Small intestine (tissue), 7 donors: Measurements from ENCODE around the gene MBD3. TPM values are rescaled to one million over a fixed set of nuclear protein-coding genes. Genes with fewer than 3 reads are reported as not detected.

ENCODE experiments used
- DNase-seq, 2 donors: peaks; one replicate each; pipeline versions ENCODE4 v3.0.0 to v3.0.0-alpha.2; 2013
- FAIRE-seq: peaks from 2 replicates; lab custom pipeline; 2012; peaks lifted over from hg19 to GRCh38; lab: Jason Lieb, UNC
- H3K27ac ChIP-seq, 3 donors: one replicate each; pipeline ENCODE4 v1.5.1; 2013; ENCODE audit warnings: low read length in 2 of 3, mild to moderate bottlenecking in 2 of 3, control low read depth in 1 of 3, inconsistent platforms in 1 of 3, low read depth in 1 of 3, moderate library complexity in 1 of 3
- H3K27me3 ChIP-seq, 3 donors: one replicate each; pipeline ENCODE4 v1.6.1; 2013; ENCODE audit warnings: low read length in 3 of 3, inconsistent platforms in 1 of 3; ENCODE audit not compliant: control insufficient read depth in 3 of 3, insufficient read depth in 3 of 3
- H3K36me3 ChIP-seq, 3 donors: one replicate each; pipeline ENCODE4 v1.6.1; 2013; ENCODE audit warnings: low read length in 3 of 3, inconsistent platforms in 1 of 3, low read depth in 1 of 3, mild to moderate bottlenecking in 1 of 3, moderate library complexity in 1 of 3; ENCODE audit not compliant: control insufficient read depth in 3 of 3, insufficient read depth in 2 of 3
- H3K4me1 ChIP-seq, 3 donors: one replicate each; pipeline ENCODE4 v1.6.1; 2013; ENCODE audit warnings: low read length in 2 of 3, inconsistent platforms in 1 of 3, low read depth in 1 of 3, mild to moderate bottlenecking in 1 of 3, moderate library complexity in 1 of 3; ENCODE audit not compliant: control insufficient read depth in 3 of 3, insufficient read depth in 2 of 3
- H3K4me3 ChIP-seq, 3 donors: one replicate each; pipeline ENCODE4 v1.5.1; 2013; ENCODE audit warnings: low read length in 3 of 3, control low read depth in 1 of 3, inconsistent platforms in 1 of 3, low read depth in 1 of 3, mild to moderate bottlenecking in 1 of 3, moderate library complexity in 1 of 3
- H3K9me3 ChIP-seq, 2 donors: one replicate each; pipeline ENCODE4 v1.6.1; 2013; ENCODE audit warnings: low read depth in 1 of 2, low read length in 1 of 2; ENCODE audit not compliant: control insufficient read depth in 2 of 2, insufficient read depth in 1 of 2
- WGBS, 3 donors: extraction: QIAGEN DNeasy Blood & Tissue Kit; methylation state at CpG; one replicate each; pipeline ENCODE4 v1.1.7; 2013; 5-methylcytosine and 5-hydroxymethylcytosine counted together
- polyA plus RNA-seq, 4 donors: library from polyadenylated mRNA; stranded (reverse) in 3 of 4; unstranded in 1 of 4; fragments of 200-250 nt in 3 of 4; fragments of 120-200 nt in 1 of 4; gene quantifications; one replicate each; pipeline versions ENCODE4 v1.2.1 to v1.2.3, GENCODE V29; 2013
- donor health status: healthy with polysubstance abuse.
- donor health status: control.
- donor health status: control.
- donor health status: Bipolar disorder and iron deficiency.
- donor health status: healthy.

MBD3 gene
- polyA plus RNA-seq, 4 donors: 48.3 to 112 (median 69.9) TPM

GRCh38 chr19:1585243-1585580, 7.5 kb downstream of the MBD3 start:
- Histone ChIP-seq H3K4me3 (no peak overlapping the region), H3K36me3 (peaks cover 3 to 64% (median 7%) of the 10 kb centered on the region in 3 donors), H3K27me3 (no peaks in the 10 kb centered on the region), H3K4me1 (peaks cover 0 to 5% (median 0%) of the 10 kb centered on the region in 3 donors), H3K9me3 (no peaks in the 10 kb centered on the region), H3K27ac (no peak overlapping the region)
- no peak for DNase-seq
- WGBS, 3 donors: 91 to 96% (median 96%) methylated on average over 8 to 13 of the region's 13 CpGs
- FAIRE-seq: no peak

- H3K27ac ChIP-seq: no peak overlapping the region
- no peaks in the 10 kb centered on the region for H3K27me3 ChIP-seq
- no peaks in the 10 kb centered on the region for H3K4me1 ChIP-seq
- H3K36me3 ChIP-seq: peaks cover 3 to 69% (median 7%) of the 10 kb centered on the region in 3 donors
- no peaks in the 10 kb centered on the region for H3K9me3 ChIP-seq
- FAIRE-seq (no peak), DNase-seq (no peak)
- no peak overlapping the region for H3K4me3 ChIP-seq
- WGBS, 3 donors: 91 to 97% (median 97%) methylated on average over 81 to 87 of the region's 87 CpGs
These were observed 8.0 kb downstream of the MBD3 start for GRCh38 chr19:1584500-1585242.

- no peaks in the 10 kb centered on the region for H3K27me3 ChIP-seq
- no peak overlapping the region for H3K27ac ChIP-seq
- FAIRE-seq (no peak), DNase-seq (no peak)
- H3K4me3 ChIP-seq: no peak overlapping the region
- no peaks in the 10 kb centered on the region for H3K4me1 ChIP-seq
- no peaks in the 10 kb centered on the region for H3K9me3 ChIP-seq
- H3K36me3 ChIP-seq: peaks cover 3 to 90% (median 8%) of the 10 kb centered on the region in 3 donors
- 83 to 86% (median 86%) methylated on average over 8 to 9 of the region's 9 CpGs for WGBS, 3 donors
These were observed 10.5 kb downstream of the MBD3 start for GRCh38 chr19:1582201-1582600.

GRCh38 chr19:1580957-1581356, 11.7 kb downstream of the MBD3 start:
- no peak for DNase-seq
- WGBS, 3 donors: 95 to 97% (median 97%) methylated on average over 22 of the region's 22 CpGs
- Histone ChIP-seq H3K4me3 (no peak overlapping the region), H3K9me3 (no peaks in the 10 kb centered on the region), H3K4me1 (no peaks in the 10 kb centered on the region), H3K27ac (no peak overlapping the region), H3K27me3 (no peaks in the 10 kb centered on the region), H3K36me3 (peaks cover 6 to 96% (median 13%) of the 10 kb centered on the region in 3 donors)
- FAIRE-seq: no peak

- Histone ChIP-seq H3K9me3 (no peaks in the 10 kb centered on the region), H3K27me3 (no peaks in the 10 kb centered on the region), H3K27ac (no peak overlapping the region), H3K4me3 (no peak overlapping the region), H3K4me1 (no peaks in the 10 kb centered on the region), H3K36me3 (peaks cover 6 to 96% (median 13%) of the 10 kb centered on the region in 3 donors)
- DNase-seq (no peak), FAIRE-seq (no peak)
- WGBS, 3 donors: 91 to 96% (median 95%) methylated on average over 20 of the region's 20 CpGs
These were observed 12.3 kb downstream of the MBD3 start for GRCh38 chr19:1580382-1580781.

- H3K4me3 ChIP-seq: no peak overlapping the region
- FAIRE-seq: no peak
- no peaks in the 10 kb centered on the region for H3K27me3 ChIP-seq
- no peaks in the 10 kb centered on the region for H3K9me3 ChIP-seq
- DNase-seq: no peak
- no peak overlapping the region for H3K27ac ChIP-seq
- H3K36me3 ChIP-seq: peaks cover 6 to 94% (median 8%) of the 10 kb centered on the region in 3 donors
- H3K4me1 ChIP-seq: no peaks in the 10 kb centered on the region
- WGBS, 3 donors: 95 to 99% (median 96%) methylated on average over 19 to 20 of the region's 20 CpGs
These were observed 13.4 kb downstream of the MBD3 start for GRCh38 chr19:1579222-1579621.

- H3K9me3 ChIP-seq: no peaks in the 10 kb centered on the region
- peaks cover 6 to 82% (median 6%) of the 10 kb centered on the region in 3 donors for H3K36me3 ChIP-seq
- DNase-seq (no peak), FAIRE-seq (no peak)
- WGBS, 3 donors: 85 to 90% (median 88%) methylated on average over 48 to 49 of the region's 49 CpGs
- no peak overlapping the region for H3K27ac ChIP-seq
- H3K4me3 ChIP-seq: no peak overlapping the region
- H3K4me1 ChIP-seq: no peaks in the 10 kb centered on the region
- H3K27me3 ChIP-seq: no peaks in the 10 kb centered on the region
These were observed 14.6 kb downstream of the MBD3 start for GRCh38 chr19:1577929-1578618.

- Histone ChIP-seq H3K27ac (no peak overlapping the region), H3K36me3 (peaks cover 6 to 75% (median 6%) of the 10 kb centered on the region in 3 donors), H3K4me3 (no peak overlapping the region), H3K4me1 (no peaks in the 10 kb centered on the region), H3K27me3 (no peaks in the 10 kb centered on the region), H3K9me3 (no peaks in the 10 kb centered on the region)
- 72 to 80% (median 75%) methylated on average over 37 to 41 of the region's 41 CpGs for WGBS, 3 donors
- FAIRE-seq (no peak), DNase-seq (peak in 1 of 2 donors; percentile 47)
These were observed 15.4 kb downstream of the MBD3 start for GRCh38 chr19:1577090-1577928.
